ENCODE results near the gene C19orf85. TPM values are rescaled to one million over a fixed set of nuclear protein-coding genes. Genes with fewer than 3 reads are reported as not detected.

C19orf85 gene
- polyA plus RNA-seq, 1 of the 3 experiments (the other 2 are of a cell fraction) = not detected

DNA sequence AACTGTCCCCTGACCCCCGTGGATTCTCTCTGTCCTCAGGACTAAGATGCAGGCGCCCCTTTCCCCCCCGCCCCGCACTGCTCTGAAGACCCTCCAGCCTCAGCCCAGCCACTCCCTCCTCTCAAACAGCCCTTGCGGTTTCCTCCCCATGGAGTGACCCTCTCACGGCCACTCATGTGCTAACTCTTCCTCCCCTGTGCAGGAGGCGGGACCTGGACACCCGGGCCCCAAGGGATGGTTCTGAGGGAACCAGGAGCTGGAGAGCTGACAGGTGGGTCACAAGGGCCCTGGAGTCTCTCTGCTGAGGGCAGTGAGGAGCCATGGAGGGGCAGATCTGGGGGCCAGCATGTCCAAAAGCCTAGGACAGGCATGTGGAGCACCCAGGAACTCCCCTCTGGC lies 5.0 kb downstream of the C19orf85 start:
- Histone ChIP-seq H3K9me3 (no peaks in the 10 kb centered on the region), H3F3A (replicated peaks; ENCODE audit: insufficient read depth) (peaks cover 12% of the 10 kb centered on the region), H3K27me3 (ENCODE audit: insufficient read depth) (no peaks in the 10 kb centered on the region), H3K9ac (no peak overlapping the region), H3K36me3 (replicated peaks in 1 of 2; ENCODE audit: control insufficient read depth in 1 of 2, insufficient read depth in 2 of 2, low read length in 1 of 2) (no peaks in the 10 kb centered on the region), H3K27ac (ENCODE audit: low read depth in 2 of 2, low read length in 1 of 2) (peak overlapping the region; percentile 90 to 91; a peak in 3 of 4 replicates), H3K4me1 (ENCODE audit: control insufficient read depth in 1 of 2, insufficient read depth in 2 of 2, low read depth in 1 of 2, low read length in 1 of 2) (peaks cover 9 to 18% of the 10 kb centered on the region in 2 experiments; a peak in 2 of 4 replicates), H3K9me2 (no peaks in the 10 kb centered on the region), H4K20me1 (ENCODE audit: insufficient read depth) (0 out of 2 replicates have a peak, but pooled peaks cover under 1% of the 10 kb centered on the region), H3K4me3 (ENCODE audit: low read depth in 2 of 2, low read length in 1 of 2) (peak overlapping the region in 1 of 2 experiments; percentile 76; a peak in 1 of 4 replicates), H3K79me2 (ENCODE audit: insufficient read depth) (peaks cover 12% of the 10 kb centered on the region; the same call in 1 of the 2 replicates), H2AFZ (ENCODE audit: low read depth) (no peak overlapping the region), H3K4me2 (peak overlapping the region; percentile 100)
- 94% methylated on average over 6 of the region's 8 CpGs for WGBS (ENCODE audit: low lambda C conversion rate)
- TF ChIP-seq EP300 (IDR thresholded peaks at IDR 0.05; ENCODE audit: borderline replicate concordance in 1 of 2, low read depth in 1 of 2, low read length in 1 of 2) = no peak
- TF ChIP-seq ELF1 (IDR thresholded peaks at IDR 0.05) = no peak
- TF ChIP-seq EZH2phosphoT487 (IDR thresholded peaks at IDR 0.05; ENCODE audit: borderline replicate concordance, low read depth) = no peak
- TF ChIP-seq JUND (IDR thresholded peaks at IDR 0.05) = no peak
- no peak for TF ChIP-seq MEF2A (IDR thresholded peaks at IDR 0.05; ENCODE audit: borderline replicate concordance, low read depth)
- TF ChIP-seq, protein P1, sequence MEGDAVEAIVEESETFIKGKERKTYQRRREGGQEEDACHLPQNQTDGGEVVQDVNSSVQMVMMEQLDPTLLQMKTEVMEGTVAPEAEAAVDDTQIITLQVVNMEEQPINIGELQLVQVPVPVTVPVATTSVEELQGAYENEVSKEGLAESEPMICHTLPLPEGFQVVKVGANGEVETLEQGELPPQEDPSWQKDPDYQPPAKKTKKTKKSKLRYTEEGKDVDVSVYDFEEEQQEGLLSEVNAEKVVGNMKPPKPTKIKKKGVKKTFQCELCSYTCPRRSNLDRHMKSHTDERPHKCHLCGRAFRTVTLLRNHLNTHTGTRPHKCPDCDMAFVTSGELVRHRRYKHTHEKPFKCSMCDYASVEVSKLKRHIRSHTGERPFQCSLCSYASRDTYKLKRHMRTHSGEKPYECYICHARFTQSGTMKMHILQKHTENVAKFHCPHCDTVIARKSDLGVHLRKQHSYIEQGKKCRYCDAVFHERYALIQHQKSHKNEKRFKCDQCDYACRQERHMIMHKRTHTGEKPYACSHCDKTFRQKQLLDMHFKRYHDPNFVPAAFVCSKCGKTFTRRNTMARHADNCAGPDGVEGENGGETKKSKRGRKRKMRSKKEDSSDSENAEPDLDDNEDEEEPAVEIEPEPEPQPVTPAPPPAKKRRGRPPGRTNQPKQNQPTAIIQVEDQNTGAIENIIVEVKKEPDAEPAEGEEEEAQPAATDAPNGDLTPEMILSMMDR (IDR thresholded peaks at IDR 0.05) = no peak
- TF ChIP-seq SMC3 (IDR thresholded peaks at IDR 0.05; ENCODE audit: low read depth, low read length) = no peak
- TF ChIP-seq RCOR1 (IDR thresholded peaks at IDR 0.05; ENCODE audit: low read length) = no peak
- ChIA-PET CTCF (interaction anchor here (0.8 to 2.5 kb wide), 12 partner anchors 8 to 370 kb away, joined by 3 to 12 read pairs (median 4); no protein-coding TSS in a partner anchor), POLR2A (interaction anchor here (0.7 kb wide), 1 partner anchor 120 kb away, joined by 3 read pairs; the partner anchor contains the start of gene KMT5C)
- DNase-seq = no peak

DNA sequence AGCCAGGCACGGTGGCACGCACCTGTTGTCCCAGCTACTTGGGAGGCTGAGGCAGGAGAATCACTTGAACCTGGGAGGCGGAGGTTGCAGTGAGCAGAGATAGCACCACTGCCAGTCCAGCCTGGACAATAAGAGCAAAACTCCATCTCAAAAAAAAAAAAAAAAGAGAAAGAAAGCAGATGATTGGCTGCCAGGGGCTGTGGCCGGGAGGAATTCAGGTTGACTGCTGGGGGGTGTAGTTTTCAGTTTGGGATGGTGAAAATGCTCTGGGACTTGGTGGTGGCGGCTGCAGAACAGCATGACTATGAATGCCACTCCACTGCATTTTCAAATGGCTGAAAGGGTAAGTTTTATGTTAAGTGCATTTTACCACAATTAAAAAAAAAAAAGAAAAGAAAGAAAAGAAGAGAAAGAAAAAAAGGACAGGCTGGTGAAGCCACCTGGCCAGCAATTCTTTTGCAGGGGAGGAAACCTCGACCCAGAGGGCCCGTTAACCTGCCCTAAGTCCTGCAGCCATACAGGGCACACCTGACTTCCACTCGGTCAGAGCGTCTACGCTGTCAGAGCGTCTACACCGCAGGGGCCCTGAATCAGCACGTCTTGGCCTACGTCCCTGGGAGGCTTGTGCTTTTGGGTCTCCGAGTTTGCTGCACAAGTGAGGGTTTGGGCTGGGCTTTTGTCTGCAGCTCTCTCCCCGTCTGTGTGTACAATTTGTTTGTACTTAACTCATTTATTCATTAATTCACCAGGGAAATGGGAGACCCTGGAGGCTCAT lies 6.7 kb downstream of the C19orf85 start:
- ChIA-PET CTCF (interaction anchor here (1.4 to 2.5 kb wide), 3 partner anchors 9 to 40 kb away, joined by 3 to 10 read pairs (median 7); no protein-coding TSS in a partner anchor), POLR2A (no interaction called here)
- H3K79me2 ChIP-seq (ENCODE audit: insufficient read depth) = peaks cover 12% of the 10 kb centered on the region; the same call in 1 of the 2 replicates

More for the DNA sequence above, 6.7 kb downstream of the C19orf85 start:
- H3K9me3 ChIP-seq = no peaks in the 10 kb centered on the region
- no peak overlapping the region for H2AFZ ChIP-seq (ENCODE audit: low read depth)
- H3K4me1 ChIP-seq (ENCODE audit: control insufficient read depth in 1 of 2, insufficient read depth in 2 of 2, low read depth in 1 of 2, low read length in 1 of 2) = peaks cover 9 to 21% of the 10 kb centered on the region in 2 experiments; a peak in 2 of 4 replicates
- H3K36me3 ChIP-seq (replicated peaks in 1 of 2; ENCODE audit: control insufficient read depth in 1 of 2, insufficient read depth in 2 of 2, low read length in 1 of 2) = no peaks in the 10 kb centered on the region
- WGBS (ENCODE audit: low lambda C conversion rate) = 90% methylated on average over 11 of the region's 16 CpGs
- no peak overlapping the region for H3K9ac ChIP-seq
- peaks cover 26% of the 10 kb centered on the region for H3F3A ChIP-seq (replicated peaks; ENCODE audit: insufficient read depth)
- H4K20me1 ChIP-seq (ENCODE audit: insufficient read depth) = peaks cover 15% of the 10 kb centered on the region
- H3K4me2 ChIP-seq = no peak overlapping the region
- TF ChIP-seq, protein P2, sequence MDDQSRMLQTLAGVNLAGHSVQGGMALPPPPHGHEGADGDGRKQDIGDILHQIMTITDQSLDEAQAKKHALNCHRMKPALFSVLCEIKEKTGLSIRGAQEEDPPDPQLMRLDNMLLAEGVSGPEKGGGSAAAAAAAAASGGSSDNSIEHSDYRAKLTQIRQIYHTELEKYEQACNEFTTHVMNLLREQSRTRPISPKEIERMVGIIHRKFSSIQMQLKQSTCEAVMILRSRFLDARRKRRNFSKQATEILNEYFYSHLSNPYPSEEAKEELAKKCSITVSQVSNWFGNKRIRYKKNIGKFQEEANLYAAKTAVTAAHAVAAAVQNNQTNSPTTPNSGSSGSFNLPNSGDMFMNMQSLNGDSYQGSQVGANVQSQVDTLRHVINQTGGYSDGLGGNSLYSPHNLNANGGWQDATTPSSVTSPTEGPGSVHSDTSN (IDR thresholded peaks at IDR 0.05) = no peak
- no peak for TF ChIP-seq RAD21 (IDR thresholded peaks at IDR 0.05; ENCODE audit: low read length)
- TF ChIP-seq, protein P3, sequence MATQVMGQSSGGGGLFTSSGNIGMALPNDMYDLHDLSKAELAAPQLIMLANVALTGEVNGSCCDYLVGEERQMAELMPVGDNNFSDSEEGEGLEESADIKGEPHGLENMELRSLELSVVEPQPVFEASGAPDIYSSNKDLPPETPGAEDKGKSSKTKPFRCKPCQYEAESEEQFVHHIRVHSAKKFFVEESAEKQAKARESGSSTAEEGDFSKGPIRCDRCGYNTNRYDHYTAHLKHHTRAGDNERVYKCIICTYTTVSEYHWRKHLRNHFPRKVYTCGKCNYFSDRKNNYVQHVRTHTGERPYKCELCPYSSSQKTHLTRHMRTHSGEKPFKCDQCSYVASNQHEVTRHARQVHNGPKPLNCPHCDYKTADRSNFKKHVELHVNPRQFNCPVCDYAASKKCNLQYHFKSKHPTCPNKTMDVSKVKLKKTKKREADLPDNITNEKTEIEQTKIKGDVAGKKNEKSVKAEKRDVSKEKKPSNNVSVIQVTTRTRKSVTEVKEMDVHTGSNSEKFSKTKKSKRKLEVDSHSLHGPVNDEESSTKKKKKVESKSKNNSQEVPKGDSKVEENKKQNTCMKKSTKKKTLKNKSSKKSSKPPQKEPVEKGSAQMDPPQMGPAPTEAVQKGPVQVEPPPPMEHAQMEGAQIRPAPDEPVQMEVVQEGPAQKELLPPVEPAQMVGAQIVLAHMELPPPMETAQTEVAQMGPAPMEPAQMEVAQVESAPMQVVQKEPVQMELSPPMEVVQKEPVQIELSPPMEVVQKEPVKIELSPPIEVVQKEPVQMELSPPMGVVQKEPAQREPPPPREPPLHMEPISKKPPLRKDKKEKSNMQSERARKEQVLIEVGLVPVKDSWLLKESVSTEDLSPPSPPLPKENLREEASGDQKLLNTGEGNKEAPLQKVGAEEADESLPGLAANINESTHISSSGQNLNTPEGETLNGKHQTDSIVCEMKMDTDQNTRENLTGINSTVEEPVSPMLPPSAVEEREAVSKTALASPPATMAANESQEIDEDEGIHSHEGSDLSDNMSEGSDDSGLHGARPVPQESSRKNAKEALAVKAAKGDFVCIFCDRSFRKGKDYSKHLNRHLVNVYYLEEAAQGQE (IDR thresholded peaks at IDR 0.05; ENCODE audit: low read depth, low read length) = no peak
- no peak for TF ChIP-seq RXRA (IDR thresholded peaks at IDR 0.05; ENCODE audit: borderline replicate concordance, low read depth)
- no peak for DNase-seq
- H3K4me3 ChIP-seq (ENCODE audit: low read depth in 2 of 2, low read length in 1 of 2) = no peak overlapping the region
- H3K27ac ChIP-seq (ENCODE audit: low read depth in 2 of 2, low read length in 1 of 2) = no peak overlapping the region
- H3K9me2 ChIP-seq = no peaks in the 10 kb centered on the region
- no peaks in the 10 kb centered on the region for H3K27me3 ChIP-seq (ENCODE audit: insufficient read depth)

Measured in SK-N-SH (cell line).